ENCODE data around the gene SMARCA5.
"Not testable (repeated sequence)": the region's sequence is repeated elsewhere in the genome, so short reads cannot be mapped to it uniquely, and the experiment has no call there.

The SMARCA5 gene, protein sequence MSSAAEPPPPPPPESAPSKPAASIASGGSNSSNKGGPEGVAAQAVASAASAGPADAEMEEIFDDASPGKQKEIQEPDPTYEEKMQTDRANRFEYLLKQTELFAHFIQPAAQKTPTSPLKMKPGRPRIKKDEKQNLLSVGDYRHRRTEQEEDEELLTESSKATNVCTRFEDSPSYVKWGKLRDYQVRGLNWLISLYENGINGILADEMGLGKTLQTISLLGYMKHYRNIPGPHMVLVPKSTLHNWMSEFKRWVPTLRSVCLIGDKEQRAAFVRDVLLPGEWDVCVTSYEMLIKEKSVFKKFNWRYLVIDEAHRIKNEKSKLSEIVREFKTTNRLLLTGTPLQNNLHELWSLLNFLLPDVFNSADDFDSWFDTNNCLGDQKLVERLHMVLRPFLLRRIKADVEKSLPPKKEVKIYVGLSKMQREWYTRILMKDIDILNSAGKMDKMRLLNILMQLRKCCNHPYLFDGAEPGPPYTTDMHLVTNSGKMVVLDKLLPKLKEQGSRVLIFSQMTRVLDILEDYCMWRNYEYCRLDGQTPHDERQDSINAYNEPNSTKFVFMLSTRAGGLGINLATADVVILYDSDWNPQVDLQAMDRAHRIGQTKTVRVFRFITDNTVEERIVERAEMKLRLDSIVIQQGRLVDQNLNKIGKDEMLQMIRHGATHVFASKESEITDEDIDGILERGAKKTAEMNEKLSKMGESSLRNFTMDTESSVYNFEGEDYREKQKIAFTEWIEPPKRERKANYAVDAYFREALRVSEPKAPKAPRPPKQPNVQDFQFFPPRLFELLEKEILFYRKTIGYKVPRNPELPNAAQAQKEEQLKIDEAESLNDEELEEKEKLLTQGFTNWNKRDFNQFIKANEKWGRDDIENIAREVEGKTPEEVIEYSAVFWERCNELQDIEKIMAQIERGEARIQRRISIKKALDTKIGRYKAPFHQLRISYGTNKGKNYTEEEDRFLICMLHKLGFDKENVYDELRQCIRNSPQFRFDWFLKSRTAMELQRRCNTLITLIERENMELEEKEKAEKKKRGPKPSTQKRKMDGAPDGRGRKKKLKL

DNA sequence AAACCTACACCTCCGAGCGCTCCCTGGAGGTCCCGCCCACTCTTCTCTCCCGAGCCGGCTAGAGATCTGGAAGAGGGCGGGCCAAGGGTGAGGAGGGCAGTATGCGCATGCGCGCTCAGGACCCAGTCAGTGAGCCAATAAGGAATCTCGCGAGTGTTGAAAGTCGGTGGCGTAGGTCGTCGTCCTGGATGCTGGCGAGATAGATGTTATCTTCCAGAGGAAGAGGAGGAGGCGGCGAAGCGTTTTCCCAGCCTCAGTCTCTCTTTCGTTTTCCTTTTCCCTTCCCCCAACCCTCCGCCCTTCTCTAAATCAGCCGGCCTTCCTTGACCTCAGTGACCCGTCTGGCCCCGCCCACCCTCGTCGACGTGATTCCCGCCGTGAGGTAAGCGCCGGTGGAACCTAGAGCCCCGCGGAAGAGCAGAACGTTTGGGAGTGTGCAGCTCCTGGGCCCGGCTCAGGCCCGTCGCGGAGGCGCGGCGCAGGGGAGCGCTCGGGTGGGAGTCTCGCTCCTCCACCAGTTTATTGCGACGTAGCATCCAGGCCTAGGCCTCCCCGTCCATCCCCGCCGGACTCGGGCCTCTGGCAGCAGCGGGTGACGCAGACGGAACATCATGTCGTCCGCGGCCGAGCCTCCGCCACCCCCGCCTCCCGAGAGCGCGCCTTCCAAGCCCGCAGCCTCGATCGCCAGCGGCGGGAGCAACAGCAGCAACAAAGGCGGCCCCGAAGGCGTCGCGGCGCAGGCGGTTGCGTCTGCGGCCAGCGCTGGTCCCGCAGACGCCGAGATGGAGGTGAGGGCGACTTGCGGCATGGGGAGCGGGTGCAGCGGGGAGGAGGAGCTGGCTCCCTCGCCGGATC lies at the start of gene SMARCA5:
TSS of gene SMARCA5 (plus strand) at position 389 of the 855 bp plus-strand sequence. CDS start at position 612, 223 bp downstream.
- DNase-seq (ENCODE audit: low spot score) = peak; percentile 99

DNA sequence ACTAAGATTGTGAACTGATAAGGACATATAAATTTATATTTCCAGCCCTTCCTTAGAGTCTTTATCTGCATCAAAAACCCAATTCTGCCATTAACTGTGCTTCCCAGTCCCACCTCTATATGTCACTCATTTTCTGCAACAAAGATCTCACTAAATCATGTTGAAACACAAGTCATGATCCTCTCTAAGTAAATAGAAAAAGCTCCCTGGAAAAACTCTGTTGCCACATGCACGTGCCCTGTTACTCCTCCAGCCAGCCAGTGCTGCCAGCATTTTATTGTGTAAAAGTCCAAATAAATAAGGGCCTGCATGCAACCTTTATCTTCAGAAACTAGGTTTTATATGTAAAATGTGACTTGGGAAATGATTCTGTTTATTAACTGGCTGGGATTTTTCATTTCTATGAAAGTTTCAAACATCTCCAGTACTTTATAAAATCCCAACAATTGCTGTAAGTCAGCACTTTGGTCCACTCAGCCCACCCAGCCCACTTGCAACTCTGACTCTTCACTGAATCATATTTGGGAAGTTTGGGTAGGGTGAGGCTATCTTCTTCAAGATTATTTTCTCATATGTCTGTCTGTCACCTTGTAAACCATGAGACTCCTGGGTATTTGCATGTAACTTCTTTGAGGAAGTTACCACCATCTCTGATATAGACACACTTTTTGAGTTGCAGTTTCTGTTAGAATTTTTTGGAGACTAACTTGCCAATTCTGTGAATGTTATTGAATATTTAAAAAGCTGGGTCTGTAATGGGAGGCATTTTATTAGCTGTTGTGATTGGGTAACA lies 40.0 kb upstream of the SMARCA5 start:
- DNase-seq (ENCODE audit: low spot score) = no peak

DNA sequence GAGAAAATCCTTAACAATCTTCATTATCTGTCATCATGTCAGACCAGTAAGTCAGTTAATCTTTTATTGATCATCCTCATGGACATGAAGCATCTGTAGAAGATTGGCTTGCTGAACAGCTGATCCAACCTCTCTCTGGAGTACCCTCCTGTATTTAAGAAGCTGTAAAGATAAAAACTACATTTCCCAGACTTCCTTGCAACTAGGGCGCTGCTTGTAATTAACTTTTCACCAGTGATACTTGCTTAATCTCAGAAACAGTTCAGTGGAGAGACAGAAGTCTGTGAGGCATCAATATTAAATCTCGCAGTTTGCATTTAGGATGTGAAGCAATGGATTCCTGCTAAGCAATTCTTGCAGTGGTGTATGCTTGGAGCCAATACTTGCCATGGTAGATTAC lies 36.0 kb upstream of the SMARCA5 start:
- DNase-seq (ENCODE audit: low spot score) = no peak

DNA sequence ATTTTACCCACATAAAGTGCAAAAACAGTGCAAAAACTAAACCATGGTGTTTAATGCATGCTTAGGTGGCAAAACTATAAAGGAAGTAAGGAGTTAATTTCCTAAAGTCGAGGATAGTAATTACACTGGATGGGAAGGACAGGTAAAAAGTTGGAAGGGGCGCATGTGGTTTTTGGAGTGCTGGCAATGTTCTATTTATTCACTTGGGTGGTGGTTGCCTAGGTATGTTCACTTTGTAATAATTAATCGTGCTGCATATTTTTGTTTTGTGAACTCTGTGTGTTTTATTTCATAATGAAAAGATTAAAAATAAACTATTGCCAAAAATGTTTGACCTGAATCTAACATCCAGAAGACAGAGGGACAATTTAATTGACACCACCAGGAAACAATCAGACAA lies 32.1 kb upstream of the SMARCA5 start:
- DNase-seq (ENCODE audit: low spot score) = no peak

DNA sequence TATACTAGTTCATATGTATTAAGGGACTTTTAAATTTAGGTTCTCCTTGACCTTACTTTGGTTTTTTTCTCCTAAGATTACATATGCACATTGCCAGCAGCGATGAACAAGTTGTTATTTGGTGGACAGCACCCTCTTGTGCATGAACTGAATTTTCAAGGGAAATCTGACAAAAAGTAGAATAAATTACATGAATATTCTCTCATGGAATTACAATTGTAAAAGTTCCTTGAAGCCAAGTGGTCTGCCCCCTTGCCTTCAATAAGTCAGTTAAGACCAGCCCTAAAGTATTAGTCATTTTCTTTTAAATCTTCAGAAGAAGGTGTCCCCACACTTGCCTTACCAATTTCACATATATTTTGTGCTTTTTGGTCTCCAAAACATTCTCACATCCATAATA lies 30.7 kb upstream of the SMARCA5 start:
- DNase-seq (ENCODE audit: low spot score) = peak; percentile 56

DNA sequence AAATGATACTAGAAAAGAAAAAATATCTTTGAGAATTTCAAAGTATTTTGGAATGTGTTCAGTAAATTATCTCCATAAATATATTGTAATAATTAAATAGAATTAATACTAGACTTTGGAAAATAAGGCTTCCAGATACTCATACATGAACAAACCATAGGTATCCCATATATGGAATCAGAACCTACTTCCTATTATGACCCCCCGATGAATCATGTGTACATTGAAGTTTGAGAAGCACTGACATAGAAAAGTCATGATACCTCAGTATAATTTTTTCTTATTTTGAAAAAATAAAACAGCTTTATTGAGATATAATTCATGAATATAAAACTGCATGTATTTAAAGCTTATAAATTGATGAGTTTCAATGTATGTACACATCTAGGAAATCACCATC lies 27.2 kb upstream of the SMARCA5 start:
- DNase-seq (ENCODE audit: low spot score) = no peak

DNA sequence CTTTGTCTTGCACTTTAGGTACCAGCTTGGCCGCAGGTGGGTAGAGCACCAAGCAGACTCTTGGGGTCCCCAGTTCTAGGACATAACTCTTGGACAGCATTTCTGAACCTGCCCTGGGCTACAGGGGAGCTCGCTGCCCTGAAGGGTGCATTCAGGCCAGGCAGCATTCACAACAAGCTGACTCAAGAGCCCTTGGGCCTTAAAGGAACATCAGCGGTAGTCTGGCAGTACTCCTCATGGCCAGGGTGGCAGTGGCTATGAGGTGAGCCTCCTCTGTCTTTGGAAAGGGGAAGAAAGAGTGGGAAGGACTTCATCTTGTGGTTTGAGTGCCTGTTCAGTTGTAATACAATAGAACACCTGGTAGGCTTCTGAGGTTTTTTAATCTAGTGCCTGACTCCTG lies 24.8 kb upstream of the SMARCA5 start:
- DNase-seq (ENCODE audit: low spot score) = peak; percentile 9

DNA sequence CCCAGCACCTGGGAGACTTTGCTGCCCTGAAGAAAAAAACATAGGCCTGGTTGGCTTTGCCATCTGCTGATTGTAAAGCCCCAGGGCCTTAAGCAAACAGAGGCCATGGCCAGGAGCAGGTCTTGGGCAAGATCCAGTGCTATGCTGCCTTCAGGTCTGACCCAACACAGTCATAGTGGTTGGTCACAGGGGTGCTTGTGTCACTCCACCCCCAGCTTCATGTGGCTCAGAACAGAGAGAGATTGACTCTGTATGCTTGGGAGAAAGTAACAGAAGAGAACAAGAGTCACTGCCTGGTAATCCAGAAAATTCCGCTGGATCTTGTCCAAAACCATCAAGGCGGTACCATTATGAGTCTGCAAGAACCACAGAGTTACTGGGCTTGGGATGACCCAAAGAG lies 24.4 kb upstream of the SMARCA5 start:
- peak; percentile 75 for DNase-seq (ENCODE audit: low spot score)

DNA sequence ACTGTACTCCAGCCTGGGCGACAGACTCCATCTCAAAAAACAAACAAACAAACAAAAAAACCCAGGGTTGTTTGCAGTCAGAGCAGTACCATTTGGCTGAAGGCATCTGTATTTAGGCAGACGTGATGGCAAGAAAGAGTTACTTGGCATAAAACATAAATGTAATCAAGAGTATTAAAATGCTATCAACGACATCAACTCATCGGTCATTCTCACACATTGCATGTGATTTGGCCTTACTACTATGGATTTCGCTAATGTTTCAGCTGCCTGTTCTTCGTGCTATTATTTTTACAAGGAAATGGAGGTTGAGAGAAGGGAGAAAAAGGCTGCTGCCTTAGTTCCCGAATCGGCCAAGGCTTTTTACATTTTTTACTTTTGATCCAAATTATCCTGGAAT lies 15.5 kb upstream of the SMARCA5 start:
- DNase-seq (ENCODE audit: low spot score) = no peak

DNA sequence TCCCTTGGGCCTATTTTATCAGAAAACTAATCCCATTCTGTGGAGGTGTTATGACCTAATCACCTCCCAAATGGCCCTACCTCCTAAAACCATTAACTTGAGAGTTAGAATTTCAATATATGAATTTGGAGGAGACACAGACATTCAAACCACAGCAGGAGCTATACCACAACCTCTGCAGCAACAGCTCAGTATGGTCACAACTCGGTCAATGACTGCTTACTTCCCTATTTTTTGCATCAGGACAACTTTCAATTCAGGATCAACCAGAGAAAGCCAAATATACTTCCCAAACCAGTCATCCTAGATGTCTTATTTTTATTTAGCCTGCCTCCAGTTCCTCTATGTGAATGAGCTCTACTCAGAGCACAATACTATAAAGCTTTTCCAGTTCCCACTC lies 11.3 kb upstream of the SMARCA5 start:
- DNase-seq (ENCODE audit: low spot score) = no peak

DNA sequence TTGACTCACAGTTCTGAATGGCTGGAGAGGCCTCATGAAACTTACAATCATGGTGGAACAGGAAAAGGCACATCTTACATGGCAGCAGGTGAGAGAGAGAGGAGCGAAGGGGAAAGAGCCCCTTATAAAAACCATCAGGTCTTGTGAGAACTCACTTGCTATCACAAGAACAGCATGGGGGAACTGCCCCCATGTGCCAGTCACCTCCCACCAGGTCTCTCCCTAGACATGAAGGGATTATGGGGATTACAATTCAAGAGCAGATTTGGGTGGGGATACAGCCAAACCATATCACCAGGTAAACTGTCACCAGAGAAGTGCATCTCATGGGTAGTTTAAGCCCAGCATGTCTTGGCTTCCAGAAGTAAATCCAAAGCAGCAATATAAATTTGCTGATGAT lies 7.5 kb upstream of the SMARCA5 start:
- no peak for DNase-seq (ENCODE audit: low spot score)

DNA sequence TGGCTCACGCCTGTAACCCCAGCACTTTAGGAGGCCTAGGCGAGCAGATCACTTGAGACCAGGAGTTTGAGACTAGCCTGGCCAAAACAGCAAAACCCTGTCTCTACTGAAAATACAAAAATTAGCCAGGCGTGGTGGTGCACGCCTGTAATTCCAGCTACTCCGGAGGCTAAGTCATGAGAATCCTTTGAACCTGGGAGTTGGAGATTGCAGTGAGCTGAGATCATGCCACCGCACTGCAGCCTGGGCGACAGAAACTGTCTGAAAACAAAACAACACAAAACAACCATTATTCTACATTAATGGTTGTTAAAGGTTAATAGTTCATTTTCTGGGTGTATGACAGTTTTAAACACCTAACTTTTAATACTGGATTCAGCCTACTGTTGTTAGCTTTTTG lies 1.6 kb upstream of the SMARCA5 start:
- DNase-seq (ENCODE audit: low spot score) = peak; percentile 17

DNA sequence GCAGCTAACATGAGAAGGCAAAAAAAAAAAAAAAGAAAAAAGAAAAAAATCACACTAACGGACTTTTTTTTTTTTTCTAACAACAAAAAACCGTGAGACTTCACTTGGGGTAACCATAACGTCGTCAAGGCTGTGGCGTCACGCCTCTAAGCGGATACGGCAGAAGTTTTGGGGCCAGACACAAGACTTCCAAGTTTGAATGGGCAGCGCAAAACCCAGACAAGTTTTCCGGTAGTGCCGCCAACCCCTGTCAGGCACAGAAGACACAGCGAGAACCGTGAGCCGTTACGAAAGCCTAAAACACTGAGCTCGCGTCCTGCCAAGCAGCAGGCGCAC lies 556 bp upstream of the SMARCA5 start:
- no peak for DNase-seq (ENCODE audit: low spot score)

DNA sequence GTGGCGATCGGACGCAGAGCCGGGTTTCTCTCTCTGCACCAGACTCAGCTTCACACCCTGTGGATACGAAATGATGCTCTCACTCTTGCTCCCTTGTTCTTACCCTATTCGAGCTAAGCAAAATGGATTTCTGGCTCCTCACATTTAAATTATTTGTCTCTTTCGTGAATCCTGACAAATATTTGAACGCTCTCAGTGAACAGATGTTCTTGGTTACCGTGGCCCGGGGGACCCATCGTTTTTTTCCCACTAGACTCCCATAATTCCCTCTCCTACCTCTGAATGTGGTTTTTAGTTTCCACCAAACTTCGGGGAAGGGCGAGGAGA lies 630 bp downstream of the SMARCA5 start:
- no peak for DNase-seq (ENCODE audit: low spot score)

DNA sequence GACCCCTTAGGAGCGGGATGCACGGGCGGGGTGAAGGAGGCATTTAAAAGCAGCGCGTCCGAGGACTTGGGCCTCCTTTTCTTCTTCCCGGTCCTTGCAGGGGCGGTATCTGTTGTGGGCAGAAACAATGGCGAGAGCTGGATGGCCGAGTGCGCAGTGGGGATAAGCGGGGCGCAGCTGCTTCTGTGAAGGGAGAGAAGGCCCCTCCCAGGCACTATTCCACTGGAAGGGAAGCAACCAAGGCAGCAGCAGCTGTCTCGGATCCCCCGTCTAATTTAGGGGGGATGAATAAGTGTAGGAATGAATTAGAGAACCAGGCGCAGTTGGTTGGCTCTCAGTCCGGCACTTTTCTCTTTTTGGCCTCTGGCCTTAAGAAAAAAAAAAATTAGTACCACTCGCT lies 995 bp downstream of the SMARCA5 start:
- DNase-seq (ENCODE audit: low spot score) = peak; percentile 48

DNA sequence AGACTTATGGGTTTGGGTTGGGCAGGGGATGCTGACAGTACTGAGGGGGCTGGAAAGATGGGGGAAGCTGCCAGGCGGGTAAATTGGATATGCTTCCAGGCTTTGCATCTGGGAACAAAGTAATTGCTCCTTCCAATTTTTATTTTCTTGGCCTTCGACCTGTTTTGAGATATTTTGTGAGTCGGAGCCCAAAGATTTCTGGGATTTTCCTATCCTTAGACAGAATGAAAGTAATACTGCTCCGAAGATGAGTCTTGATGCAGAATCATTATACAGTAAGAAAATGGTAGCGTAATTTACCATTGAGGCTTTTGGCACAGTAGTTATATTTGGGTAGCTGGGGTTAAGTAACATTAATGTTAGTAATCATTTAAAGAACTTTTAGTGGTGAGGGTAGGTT lies 1.4 kb downstream of the SMARCA5 start:
- DNase-seq (ENCODE audit: low spot score) = peak; percentile 1

DNA sequence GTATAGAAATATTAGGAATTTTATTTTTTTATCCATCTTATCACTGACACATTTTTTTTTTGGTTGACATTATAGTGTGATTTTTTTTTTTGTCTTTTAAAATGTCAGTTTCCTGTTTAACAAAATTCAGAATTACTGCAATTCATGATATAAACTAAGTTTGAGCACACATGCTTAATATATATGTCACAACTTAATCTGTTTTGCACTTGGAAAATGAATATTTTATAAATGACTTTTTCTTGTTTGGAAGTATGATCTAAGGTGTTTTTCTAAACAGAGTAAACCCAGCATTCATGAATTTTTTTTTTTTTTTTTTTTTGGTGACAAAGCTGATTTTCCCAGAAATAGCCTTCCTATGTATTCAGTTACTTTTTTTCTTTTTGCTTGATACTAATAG lies 2.4 kb downstream of the SMARCA5 start:
- no peak for DNase-seq (ENCODE audit: low spot score)

DNA sequence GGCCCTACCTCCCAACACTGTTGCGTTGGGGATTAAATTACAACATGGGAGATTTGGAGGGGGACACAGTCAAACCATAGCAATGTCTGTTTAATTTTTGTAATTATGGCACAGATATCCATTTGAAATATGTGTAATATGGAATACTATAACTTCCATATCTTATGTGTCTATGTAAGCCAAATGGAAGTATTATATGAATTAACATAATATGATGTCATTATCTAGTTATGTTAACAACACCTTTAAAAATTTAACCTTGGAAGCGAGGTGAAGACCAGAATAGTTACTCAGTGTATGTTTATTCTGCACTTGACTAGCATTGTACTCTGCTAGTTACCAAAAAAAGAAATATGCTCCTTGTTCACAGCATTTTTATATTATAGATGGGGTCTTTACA lies 4.3 kb downstream of the SMARCA5 start:
- no peak for DNase-seq (ENCODE audit: low spot score)

DNA sequence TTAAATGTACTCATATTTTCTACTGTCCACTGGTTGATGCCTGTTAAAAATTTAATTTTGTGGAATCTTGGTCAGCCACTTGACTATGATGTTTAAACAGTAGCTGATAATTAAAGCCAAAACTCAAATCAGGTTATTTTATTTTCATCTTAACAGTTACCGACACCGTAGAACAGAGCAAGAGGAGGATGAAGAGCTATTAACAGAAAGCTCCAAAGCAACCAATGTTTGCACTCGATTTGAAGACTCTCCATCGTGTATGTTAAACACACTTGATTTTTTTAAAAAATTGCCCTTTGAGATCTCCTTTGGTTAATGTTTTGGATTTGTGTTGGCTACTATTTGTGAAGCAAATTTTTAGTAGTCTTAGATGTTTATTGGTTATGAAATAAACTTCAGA lies 10.7 kb downstream of the SMARCA5 start:
- no peak for DNase-seq (ENCODE audit: low spot score)

DNA sequence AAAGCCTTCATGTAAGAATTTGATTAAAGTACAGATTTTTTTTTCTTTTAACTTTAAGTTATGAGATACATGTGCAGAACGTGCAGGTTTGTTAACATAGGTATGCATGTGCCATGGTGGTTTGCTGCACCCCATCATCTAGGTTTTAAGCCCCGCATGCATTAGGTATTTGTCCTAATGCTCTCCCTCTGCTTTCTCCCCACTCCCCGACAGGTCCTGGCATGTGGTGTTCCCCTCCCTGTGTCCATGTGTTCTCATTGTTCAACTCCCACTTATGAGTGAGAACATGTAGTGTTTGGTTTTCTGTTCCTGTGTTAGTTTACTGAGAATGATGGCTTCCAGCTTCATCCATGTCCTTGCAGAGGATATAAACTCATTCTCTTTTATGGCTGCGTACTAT lies 14.5 kb downstream of the SMARCA5 start:
- DNase-seq (ENCODE audit: low spot score) = not testable (repeated sequence)

DNA sequence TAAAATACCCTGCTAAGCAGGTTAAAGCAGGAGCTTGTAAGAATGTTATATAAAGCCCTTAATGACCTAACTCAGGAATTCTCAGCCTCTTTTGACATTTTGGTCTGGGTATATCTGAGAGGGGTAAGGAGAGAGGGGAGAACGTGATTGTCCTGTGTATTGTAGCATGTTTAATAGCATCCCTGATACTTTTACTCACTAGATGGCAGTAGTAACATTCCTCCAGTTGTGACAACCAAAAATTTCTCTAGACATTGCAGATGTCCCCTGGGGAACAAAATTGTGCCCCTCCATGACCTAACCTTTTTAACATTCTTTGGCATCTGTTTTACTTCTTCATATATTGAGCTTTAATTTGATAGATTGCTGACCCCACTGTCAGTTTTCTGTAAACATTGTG lies 17.9 kb downstream of the SMARCA5 start:
- DNase-seq (ENCODE audit: low spot score) = peak; percentile 17
